HepG2 (cell line): ENCODE data around the gene RSPRY1. TPM values are rescaled to one million over a fixed set of nuclear protein-coding genes. Genes with fewer than 3 reads are reported as not detected.
A peak's percentile ranks its signal among the peaks of the same experiment; 100 is the strongest.

Experiments used
- ATAC-seq: fragments of 200-7000 bp; cut with Tn5 transposase; 3 replicates; pipeline ENCODE4 v1.9.1; 2020; ENCODE audit warnings: mild to moderate bottlenecking, moderate library complexity
- BruUV-seq: library from RNA; stranded (reverse); fragments of 400-500 nt; replicated peaks from 2 replicates; lab custom pipeline; 2021; lab: Mats Ljungman, UMichigan
- CTCF ChIA-PET: fragments of 300-600 bp; formaldehyde crosslinking; extraction: SDS; loops from one replicate; lab custom pipeline; 2021; ENCODE audit warnings: low total read pairs, inconsistent platforms, low intra/inter-chr PET ratio; lab: Yijun Ruan, JAX
- POLR2A ChIA-PET: fragments of 350-600 bp; sonication (Branson Sonifier 250); formaldehyde crosslinking; loops from one replicate; lab custom pipeline; 2020; ENCODE audit warnings: antibody characterized with exemption, inconsistent platforms; lab: Yijun Ruan, JAX
- DNase-seq: peaks from one replicate; pipeline ENCODE4 v3.0.0-alpha.2; 2015; ENCODE audit warnings: low spot score
- FAIRE-seq: peaks from 3 replicates; lab custom pipeline; 2011; peaks lifted over from hg19 to GRCh38; lab: Jason Lieb, UNC
- H2AFZ ChIP-seq: one replicate; pipeline ENCODE4 v1.6.1; 2011; ENCODE audit warnings: low read length, inconsistent platforms
- H3K27ac ChIP-seq: fragments of 300-600 bp; 3 replicates; pipeline ENCODE4 v1.8.0; 2011; ENCODE audit warnings: mixed run types, mild to moderate bottlenecking, mixed read lengths, low read length, inconsistent platforms; ENCODE audit not compliant: insufficient read depth; ENCODE audit errors: extremely low read length
- H3K27me3 ChIP-seq, 2 experiments: fragments of 200-600 bp in 1 of 2; 2 replicates in 1 of 2; 3 replicates in 1 of 2; pipeline versions ENCODE4 v1.6.0 to v1.8.0; 2011; ENCODE audit warnings: low read length in 2 of 2, mild to moderate bottlenecking in 2 of 2, moderate library complexity in 2 of 2, inconsistent platforms in 1 of 2; ENCODE audit not compliant: insufficient read depth in 2 of 2, control insufficient read depth in 1 of 2
- H3K36me3 ChIP-seq, 2 experiments: fragments of 200-600 bp in 1 of 2; replicated peaks in 1 of 2; 2 replicates in 1 of 2; 3 replicates in 1 of 2; pipeline versions ENCODE4 v1.5.1 to v1.8.0; 2011; ENCODE audit warnings: low read length in 2 of 2, inconsistent platforms in 1 of 2; ENCODE audit not compliant: insufficient read depth in 2 of 2, control insufficient read depth in 1 of 2
- H3K4me1 ChIP-seq: 2 replicates; pipeline ENCODE4 v1.5.1; 2012; ENCODE audit warnings: low read length, inconsistent platforms; ENCODE audit not compliant: insufficient read depth
- H3K4me2 ChIP-seq: 2 replicates; pipeline ENCODE4 v1.6.0; 2011; ENCODE audit warnings: low read depth, low read length, inconsistent platforms
- H3K4me3 ChIP-seq, 3 experiments: fragments of 200-600 bp in 1 of 3; sonication (generic), shearing (Covaris generic) in 1 of 3; replicated peaks in 1 of 3; 2 replicates each; pipeline ENCODE4 v1.5.1; 2011 to 2016; ENCODE audit warnings: low read length in 3 of 3, inconsistent platforms in 2 of 3, low read depth in 2 of 3, mild to moderate bottlenecking in 2 of 3, control low read depth in 1 of 3, mixed read lengths in 1 of 3; ENCODE audit not compliant: insufficient read depth in 1 of 3
- H3K79me2 ChIP-seq: one replicate; pipeline ENCODE4 v1.6.1; 2011; ENCODE audit warnings: low read length, inconsistent platforms; ENCODE audit not compliant: insufficient read depth
- H3K9ac ChIP-seq: 2 replicates; pipeline ENCODE4 v1.6.0; 2011; ENCODE audit warnings: mild to moderate bottlenecking, low read depth, low read length, inconsistent platforms; ENCODE audit not compliant: insufficient read depth
- H3K9me3 ChIP-seq: 2 replicates; pipeline ENCODE4 v1.5.1; 2012; ENCODE audit warnings: mild to moderate bottlenecking, low read length
- H4K20me1 ChIP-seq: 2 replicates; pipeline ENCODE4 v1.6.0; 2011; ENCODE audit warnings: inconsistent platforms, mild to moderate bottlenecking, low read length, moderate library complexity; ENCODE audit not compliant: insufficient read depth
- ZNF615 ChIP-seq: sonication (generic); formaldehyde crosslinking; IDR thresholded peaks from 2 replicates; pipeline ENCODE4 v1.5.0; 2020; ENCODE audit warnings: mild to moderate bottlenecking, missing genetic modification reagents, borderline replicate concordance
- WGBS: methylation state at CpG from one replicate; pipeline ENCODE4 v1.1.6; 2017; ENCODE audit warnings: low lambda C conversion rate; 5-methylcytosine and 5-hydroxymethylcytosine counted together
- in situ Hi-C: cut with HindIII; loops from 2 replicates; pipeline ENCODE4 v1.10.0; 2017; ENCODE audit warnings: low pct_unique_long_range_greater_than_20kb; ENCODE audit not compliant: extremely low pct_ligation_motif_present
- intact Hi-C: fragments of 100-400 bp; cut with micrococcal nuclease; formaldehyde crosslinking; loops from one replicate; pipeline ENCODE4 v1.10.0; 2022; ENCODE audit not compliant: unreplicated experiment
- polyA plus RNA-seq, 8 experiments: library from polyadenylated mRNA; depleted of rRNA in 3 of 8; stranded (reverse) in 7 of 8; unstranded in 1 of 8; fragments of >200 nt; fragmentation: Illumina TruSeq in 4 of 8; extraction: Trizol in 4 of 8; gene quantifications; 2 replicates each; pipeline versions ENCODE4 v1.2.1 to v1.2.3, GENCODE V29; 2011 to 2016; ENCODE audit warnings: low read depth in 4 of 8, missing spikeins in 1 of 8, mixed read lengths in 1 of 8; ENCODE audit not compliant: insufficient read depth in 1 of 8
- total RNA-seq, 5 experiments: library from RNA; depleted of rRNA; stranded (reverse); fragments of >200 nt; fragmentation: Illumina TruSeq; extraction: Trizol; gene quantifications; 2 replicates each; pipeline ENCODE4 v1.2.3, GENCODE V29; 2016; ENCODE audit warnings: low read depth in 1 of 5
- TF ChIP-seq, protein P1 (sequence below): sonication (generic); formaldehyde crosslinking; IDR thresholded peaks from 2 replicates; pipeline ENCODE4 v1.5.0; 2020; ENCODE audit warnings: mild to moderate bottlenecking, missing genetic modification reagents, borderline replicate concordance
- TF ChIP-seq, protein P2 (sequence below): IDR thresholded peaks from 2 replicates; pipeline ENCODE4 v1.6.1; 2016; ENCODE audit warnings: low read depth, borderline replicate concordance
- TF ChIP-seq, protein P3 (sequence below): sonication (generic); formaldehyde crosslinking; IDR thresholded peaks from 2 replicates; pipeline ENCODE4 v1.8.0; 2022; ENCODE audit warnings: mild to moderate bottlenecking, missing genetic modification reagents; ENCODE audit not compliant: insufficient replicate concordance
- TF ChIP-seq, protein P4 (sequence below): sonication (generic); formaldehyde crosslinking; IDR thresholded peaks from 2 replicates; pipeline ENCODE4 v1.5.1; 2020; ENCODE audit warnings: mild to moderate bottlenecking, missing genetic modification reagents, moderate library complexity

The RSPRY1 gene
- total and polyA plus RNA-seq, 2 of the 13 experiments (the other 11 are each of a cell fraction or from before 2014, with no cell fraction given): 53.4 to 61.0 TPM

DNA sequence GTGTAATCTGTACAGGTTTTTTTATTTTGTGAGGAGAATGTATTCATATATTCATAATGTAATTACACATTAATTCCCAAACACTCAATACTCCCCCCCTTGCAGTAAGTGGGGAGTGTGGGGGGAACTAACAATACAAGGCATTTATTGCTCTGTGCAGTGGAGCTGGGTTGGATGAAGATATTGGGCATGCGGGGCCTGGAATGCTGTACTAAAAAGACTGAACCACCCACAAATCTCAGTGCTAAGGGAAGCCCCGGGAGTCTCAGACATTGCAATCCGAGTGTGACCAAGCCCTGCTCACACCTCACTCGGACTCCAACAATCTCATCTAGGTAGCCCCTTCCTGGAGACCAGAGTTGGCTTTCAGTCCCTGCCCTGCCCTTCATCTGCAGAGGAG is 92.4 kb downstream of the RSPRY1 start:
- Histone ChIP-seq H3K4me3 (no peak overlapping the region), H4K20me1 (0 out of 2 replicates have a peak, but pooled peaks cover 4% of the 10 kb centered on the region), H3K4me1 (peaks cover 100% of the 10 kb centered on the region), H3K9me3 (no peaks in the 10 kb centered on the region), H3K27ac (peak overlapping the region; percentile 75), H3K9ac (no peak overlapping the region), H3K27me3 (no peaks in the 10 kb centered on the region; a peak in 1 of 5 replicates), H2AFZ (no peak overlapping the region), H3K36me3 (peaks cover 0 to 7% of the 10 kb centered on the region in 2 experiments; a peak in 1 of 5 replicates), H3K4me2 (peak overlapping the region; percentile 66), H3K79me2 (peaks cover 63% of the 10 kb centered on the region)
- DNase-seq (no peak), FAIRE-seq (no peak), ATAC-seq (no peak)
- CTCF ChIA-PET: no interaction called here
- in situ Hi-C loops: no loop called here
- BruUV-seq: no TSS peak
- intact Hi-C loops: no loop called here
- TF ChIP-seq, protein P1, sequence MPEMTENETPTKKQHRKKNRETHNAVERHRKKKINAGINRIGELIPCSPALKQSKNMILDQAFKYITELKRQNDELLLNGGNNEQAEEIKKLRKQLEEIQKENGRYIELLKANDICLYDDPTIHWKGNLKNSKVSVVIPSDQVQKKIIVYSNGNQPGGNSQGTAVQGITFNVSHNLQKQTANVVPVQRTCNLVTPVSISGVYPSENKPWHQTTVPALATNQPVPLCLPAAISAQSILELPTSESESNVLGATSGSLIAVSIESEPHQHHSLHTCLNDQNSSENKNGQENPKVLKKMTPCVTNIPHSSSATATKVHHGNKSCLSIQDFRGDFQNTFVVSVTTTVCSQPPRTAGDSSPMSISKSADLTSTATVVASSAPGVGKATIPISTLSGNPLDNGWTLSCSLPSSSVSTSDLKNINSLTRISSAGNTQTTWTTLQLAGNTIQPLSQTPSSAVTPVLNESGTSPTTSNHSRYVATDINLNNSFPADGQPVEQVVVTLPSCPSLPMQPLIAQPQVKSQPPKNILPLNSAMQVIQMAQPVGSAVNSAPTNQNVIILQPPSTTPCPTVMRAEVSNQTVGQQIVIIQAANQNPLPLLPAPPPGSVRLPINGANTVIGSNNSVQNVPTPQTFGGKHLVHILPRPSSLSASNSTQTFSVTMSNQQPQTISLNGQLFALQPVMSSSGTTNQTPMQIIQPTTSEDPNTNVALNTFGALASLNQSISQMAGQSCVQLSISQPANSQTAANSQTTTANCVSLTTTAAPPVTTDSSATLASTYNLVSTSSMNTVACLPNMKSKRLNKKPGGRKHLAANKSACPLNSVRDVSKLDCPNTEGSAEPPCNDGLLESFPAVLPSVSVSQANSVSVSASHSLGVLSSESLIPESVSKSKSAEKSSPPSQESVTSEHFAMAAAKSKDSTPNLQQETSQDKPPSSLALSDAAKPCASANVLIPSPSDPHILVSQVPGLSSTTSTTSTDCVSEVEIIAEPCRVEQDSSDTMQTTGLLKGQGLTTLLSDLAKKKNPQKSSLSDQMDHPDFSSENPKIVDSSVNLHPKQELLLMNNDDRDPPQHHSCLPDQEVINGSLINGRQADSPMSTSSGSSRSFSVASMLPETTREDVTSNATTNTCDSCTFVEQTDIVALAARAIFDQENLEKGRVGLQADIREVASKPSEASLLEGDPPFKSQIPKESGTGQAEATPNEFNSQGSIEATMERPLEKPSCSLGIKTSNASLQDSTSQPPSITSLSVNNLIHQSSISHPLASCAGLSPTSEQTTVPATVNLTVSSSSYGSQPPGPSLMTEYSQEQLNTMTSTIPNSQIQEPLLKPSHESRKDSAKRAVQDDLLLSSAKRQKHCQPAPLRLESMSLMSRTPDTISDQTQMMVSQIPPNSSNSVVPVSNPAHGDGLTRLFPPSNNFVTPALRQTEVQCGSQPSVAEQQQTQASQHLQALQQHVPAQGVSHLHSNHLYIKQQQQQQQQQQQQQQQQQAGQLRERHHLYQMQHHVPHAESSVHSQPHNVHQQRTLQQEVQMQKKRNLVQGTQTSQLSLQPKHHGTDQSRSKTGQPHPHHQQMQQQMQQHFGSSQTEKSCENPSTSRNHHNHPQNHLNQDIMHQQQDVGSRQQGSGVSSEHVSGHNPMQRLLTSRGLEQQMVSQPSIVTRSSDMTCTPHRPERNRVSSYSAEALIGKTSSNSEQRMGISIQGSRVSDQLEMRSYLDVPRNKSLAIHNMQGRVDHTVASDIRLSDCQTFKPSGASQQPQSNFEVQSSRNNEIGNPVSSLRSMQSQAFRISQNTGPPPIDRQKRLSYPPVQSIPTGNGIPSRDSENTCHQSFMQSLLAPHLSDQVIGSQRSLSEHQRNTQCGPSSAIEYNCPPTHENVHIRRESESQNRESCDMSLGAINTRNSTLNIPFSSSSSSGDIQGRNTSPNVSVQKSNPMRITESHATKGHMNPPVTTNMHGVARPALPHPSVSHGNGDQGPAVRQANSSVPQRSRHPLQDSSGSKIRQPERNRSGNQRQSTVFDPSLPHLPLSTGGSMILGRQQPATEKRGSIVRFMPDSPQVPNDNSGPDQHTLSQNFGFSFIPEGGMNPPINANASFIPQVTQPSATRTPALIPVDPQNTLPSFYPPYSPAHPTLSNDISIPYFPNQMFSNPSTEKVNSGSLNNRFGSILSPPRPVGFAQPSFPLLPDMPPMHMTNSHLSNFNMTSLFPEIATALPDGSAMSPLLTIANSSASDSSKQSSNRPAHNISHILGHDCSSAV (CRISPR knock-in tag): no peak
- TF ChIP-seq, protein P2, sequence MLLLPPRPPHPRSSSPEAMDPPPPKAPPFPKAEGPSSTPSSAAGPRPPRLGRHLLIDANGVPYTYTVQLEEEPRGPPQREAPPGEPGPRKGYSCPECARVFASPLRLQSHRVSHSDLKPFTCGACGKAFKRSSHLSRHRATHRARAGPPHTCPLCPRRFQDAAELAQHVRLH (CRISPR knock-in tag): 0 out of 2 replicates have a peak, but pooled peaks have one; percentile 18
- no peak for TF ChIP-seq ZNF615 (CRISPR knock-in tag)
- TF ChIP-seq, protein P3, sequence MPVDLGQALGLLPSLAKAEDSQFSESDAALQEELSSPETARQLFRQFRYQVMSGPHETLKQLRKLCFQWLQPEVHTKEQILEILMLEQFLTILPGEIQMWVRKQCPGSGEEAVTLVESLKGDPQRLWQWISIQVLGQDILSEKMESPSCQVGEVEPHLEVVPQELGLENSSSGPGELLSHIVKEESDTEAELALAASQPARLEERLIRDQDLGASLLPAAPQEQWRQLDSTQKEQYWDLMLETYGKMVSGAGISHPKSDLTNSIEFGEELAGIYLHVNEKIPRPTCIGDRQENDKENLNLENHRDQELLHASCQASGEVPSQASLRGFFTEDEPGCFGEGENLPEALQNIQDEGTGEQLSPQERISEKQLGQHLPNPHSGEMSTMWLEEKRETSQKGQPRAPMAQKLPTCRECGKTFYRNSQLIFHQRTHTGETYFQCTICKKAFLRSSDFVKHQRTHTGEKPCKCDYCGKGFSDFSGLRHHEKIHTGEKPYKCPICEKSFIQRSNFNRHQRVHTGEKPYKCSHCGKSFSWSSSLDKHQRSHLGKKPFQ (CRISPR knock-in tag): peak; percentile 36
- TF ChIP-seq, protein P4, sequence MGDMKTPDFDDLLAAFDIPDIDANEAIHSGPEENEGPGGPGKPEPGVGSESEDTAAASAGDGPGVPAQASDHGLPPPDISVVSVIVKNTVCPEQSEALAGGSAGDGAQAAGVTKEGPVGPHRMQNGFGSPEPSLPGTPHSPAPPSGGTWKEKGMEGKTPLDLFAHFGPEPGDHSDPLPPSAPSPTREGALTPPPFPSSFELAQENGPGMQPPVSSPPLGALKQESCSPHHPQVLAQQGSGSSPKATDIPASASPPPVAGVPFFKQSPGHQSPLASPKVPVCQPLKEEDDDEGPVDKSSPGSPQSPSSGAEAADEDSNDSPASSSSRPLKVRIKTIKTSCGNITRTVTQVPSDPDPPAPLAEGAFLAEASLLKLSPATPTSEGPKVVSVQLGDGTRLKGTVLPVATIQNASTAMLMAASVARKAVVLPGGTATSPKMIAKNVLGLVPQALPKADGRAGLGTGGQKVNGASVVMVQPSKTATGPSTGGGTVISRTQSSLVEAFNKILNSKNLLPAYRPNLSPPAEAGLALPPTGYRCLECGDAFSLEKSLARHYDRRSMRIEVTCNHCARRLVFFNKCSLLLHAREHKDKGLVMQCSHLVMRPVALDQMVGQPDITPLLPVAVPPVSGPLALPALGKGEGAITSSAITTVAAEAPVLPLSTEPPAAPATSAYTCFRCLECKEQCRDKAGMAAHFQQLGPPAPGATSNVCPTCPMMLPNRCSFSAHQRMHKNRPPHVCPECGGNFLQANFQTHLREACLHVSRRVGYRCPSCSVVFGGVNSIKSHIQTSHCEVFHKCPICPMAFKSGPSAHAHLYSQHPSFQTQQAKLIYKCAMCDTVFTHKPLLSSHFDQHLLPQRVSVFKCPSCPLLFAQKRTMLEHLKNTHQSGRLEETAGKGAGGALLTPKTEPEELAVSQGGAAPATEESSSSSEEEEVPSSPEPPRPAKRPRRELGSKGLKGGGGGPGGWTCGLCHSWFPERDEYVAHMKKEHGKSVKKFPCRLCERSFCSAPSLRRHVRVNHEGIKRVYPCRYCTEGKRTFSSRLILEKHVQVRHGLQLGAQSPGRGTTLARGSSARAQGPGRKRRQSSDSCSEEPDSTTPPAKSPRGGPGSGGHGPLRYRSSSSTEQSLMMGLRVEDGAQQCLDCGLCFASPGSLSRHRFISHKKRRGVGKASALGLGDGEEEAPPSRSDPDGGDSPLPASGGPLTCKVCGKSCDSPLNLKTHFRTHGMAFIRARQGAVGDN (CRISPR knock-in tag): 0 out of 2 replicates have a peak, but pooled peaks have one; percentile 13
- POLR2A ChIA-PET: interaction anchor here (0.7 to 3.7 kb wide), 6 partner anchors 9 to 92 kb away, joined by 3 to 23 read pairs (median 20); partner anchors contain the start of genes ARL2BP, PSME3IP1 and RSPRY1
- 59% methylated on average over 4 of the region's 4 CpGs for WGBS
